ENCODE measurements around the gene FLACC1. TPM values are rescaled to one million over a fixed set of nuclear protein-coding genes. Genes with fewer than 3 reads are reported as not detected.

Gene FLACC1
- total and polyA plus RNA-seq, 7 experiments from 2014 or later = 3.1 to 9.5 (median 6.2) TPM

GRCh38 chr2:201360256-201360655 lies 3.1 kb upstream of the FLACC1 start:
- POLR2A ChIA-PET = interaction anchor here (1.1 kb wide), 2 partner anchors 101 to 112 kb away, joined by 3 to 4 read pairs; no protein-coding TSS in a partner anchor
- H3K27ac Mint-ChIP-seq = peak overlapping the region in 2 of 9 donors; percentile 5 to 67

GRCh38 chr2:201358684-201359083 lies 1.5 kb upstream of the FLACC1 start:
- peak overlapping the region in 1 of 9 donors; percentile 63 for H3K27ac Mint-ChIP-seq
- POLR2A ChIA-PET = no interaction called here
- ATAC-seq = no peak

More at GRCh38 chr2:201360256-201360655, 3.1 kb upstream of the FLACC1 start:
- Histone ChIP-seq H3K27ac (ENCODE audit: low read depth, low read length) (no peak overlapping the region), H3K36me3 (ENCODE audit: control insufficient read depth in 2 of 3, insufficient read depth in 3 of 3, low read length in 3 of 3) (no peaks in the 10 kb centered on the region), H3K9me3 (ENCODE audit: control insufficient read depth in 2 of 3, low read length in 3 of 3) (no peaks in the 10 kb centered on the region), H3K4me3 (ENCODE audit: low read length) (no peak overlapping the region), H3K27me3 (ENCODE audit: control insufficient read depth in 2 of 2, insufficient read depth in 2 of 2, low read length in 2 of 2) (no peaks in the 10 kb centered on the region), H3K4me1 (ENCODE audit: control insufficient read depth in 2 of 2, insufficient read depth in 2 of 2, low read length in 2 of 2) (peaks cover 0 to 24% of the 10 kb centered on the region in 2 donors)
- H3K4me3 Mint-ChIP-seq = no peak overlapping the region
- H3K36me3 Mint-ChIP-seq = peaks cover 11 to 47% (median 26%) of the 10 kb centered on the region in 5 donors
- ATAC-seq (no peak), DNase-seq (no peak)
- no peaks in the 10 kb centered on the region for H3K27me3 Mint-ChIP-seq
- peaks cover 0 to 8% (median 0%) of the 10 kb centered on the region in 11 donors for H3K9me3 Mint-ChIP-seq
- intact Hi-C loops (cut with micrococcal nuclease) = loop anchor here (5.0 kb wide), 2 partner anchors 282 to 648 kb away; partner anchors contain the start of gene TMEM237 (in 1 of the 2)
- CTCF ChIA-PET = interaction anchor here (0.7 kb wide), 2 partner anchors 16 to 18 kb away, joined by 3 to 6 read pairs; no protein-coding TSS in a partner anchor
- peaks cover 11 to 50% (median 38%) of the 10 kb centered on the region in 7 donors for H3K4me1 Mint-ChIP-seq

GRCh38 chr2:201353116-201353515 lies 4.0 kb downstream of the FLACC1 start:
- H3K9me3 ChIP-seq (ENCODE audit: control insufficient read depth in 2 of 3, low read length in 3 of 3) = no peaks in the 10 kb centered on the region
- DNase-seq (no peak), ATAC-seq (no peak)
- ChIA-PET POLR2A (no interaction called here), CTCF (no interaction called here)
- H3K27ac ChIP-seq (ENCODE audit: low read depth, low read length) = no peak overlapping the region
- no peak overlapping the region for H3K4me3 ChIP-seq (ENCODE audit: low read length)
- Mint-ChIP-seq H3K4me3 (no peak overlapping the region), H3K9me3 (peaks cover 0 to 4% (median 0%) of the 10 kb centered on the region in 11 donors), H3K27me3 (no peaks in the 10 kb centered on the region), H3K27ac (peak overlapping the region in 1 of 9 donors; percentile 1), H3K4me1 (no peaks in the 10 kb centered on the region), H3K36me3 (peaks cover 7 to 35% (median 14%) of the 10 kb centered on the region in 5 donors)
- peaks cover 0 to 9% (median 0%) of the 10 kb centered on the region in 3 experiments for H3K36me3 ChIP-seq (ENCODE audit: control insufficient read depth in 2 of 3, insufficient read depth in 3 of 3, low read length in 3 of 3)
- intact Hi-C loops (cut with micrococcal nuclease) = no loop called here
- no peaks in the 10 kb centered on the region for H3K27me3 ChIP-seq (ENCODE audit: control insufficient read depth in 2 of 2, insufficient read depth in 2 of 2, low read length in 2 of 2)
- H3K4me1 ChIP-seq (ENCODE audit: control insufficient read depth in 2 of 2, insufficient read depth in 2 of 2, low read length in 2 of 2) = no peaks in the 10 kb centered on the region

More at GRCh38 chr2:201358684-201359083, 1.5 kb upstream of the FLACC1 start:
- Histone ChIP-seq H3K4me1 (ENCODE audit: control insufficient read depth in 2 of 2, insufficient read depth in 2 of 2, low read length in 2 of 2) (peaks cover 0 to 21% of the 10 kb centered on the region in 2 donors), H3K27me3 (ENCODE audit: control insufficient read depth in 2 of 2, insufficient read depth in 2 of 2, low read length in 2 of 2) (no peaks in the 10 kb centered on the region), H3K4me3 (ENCODE audit: low read length) (no peak overlapping the region), H3K36me3 (ENCODE audit: control insufficient read depth in 2 of 3, insufficient read depth in 3 of 3, low read length in 3 of 3) (no peaks in the 10 kb centered on the region), H3K9me3 (ENCODE audit: control insufficient read depth in 2 of 3, low read length in 3 of 3) (no peaks in the 10 kb centered on the region), H3K27ac (ENCODE audit: low read depth, low read length) (no peak overlapping the region)
- H3K4me1 Mint-ChIP-seq = peaks cover 2 to 43% (median 30%) of the 10 kb centered on the region in 7 donors
- no peaks in the 10 kb centered on the region for H3K27me3 Mint-ChIP-seq
- H3K36me3 Mint-ChIP-seq = peaks cover 7 to 39% (median 16%) of the 10 kb centered on the region in 5 donors
- peaks cover 0 to 4% (median 0%) of the 10 kb centered on the region in 11 donors for H3K9me3 Mint-ChIP-seq
- intact Hi-C loops (cut with micrococcal nuclease) = no loop called here
- CTCF ChIA-PET = no interaction called here
- DNase-seq = peak in 1 of 9 donors; percentile 35
- no peak overlapping the region for H3K4me3 Mint-ChIP-seq

GRCh38 chr2:201350879-201351278 lies 6.3 kb downstream of the FLACC1 start:
- H3K9me3 Mint-ChIP-seq = peaks cover 0 to 4% (median 0%) of the 10 kb centered on the region in 11 donors
- Histone ChIP-seq H3K9me3 (ENCODE audit: control insufficient read depth in 2 of 3, low read length in 3 of 3) (no peaks in the 10 kb centered on the region), H3K36me3 (ENCODE audit: control insufficient read depth in 2 of 3, insufficient read depth in 3 of 3, low read length in 3 of 3) (peaks cover 0 to 9% (median 0%) of the 10 kb centered on the region in 3 experiments), H3K4me3 (ENCODE audit: low read length) (no peak overlapping the region), H3K4me1 (ENCODE audit: control insufficient read depth in 2 of 2, insufficient read depth in 2 of 2, low read length in 2 of 2) (no peaks in the 10 kb centered on the region), H3K27ac (ENCODE audit: low read depth, low read length) (no peak overlapping the region), H3K27me3 (ENCODE audit: control insufficient read depth in 2 of 2, insufficient read depth in 2 of 2, low read length in 2 of 2) (no peaks in the 10 kb centered on the region)
- no peak for DNase-seq
- peaks cover 7 to 47% (median 20%) of the 10 kb centered on the region in 5 donors for H3K36me3 Mint-ChIP-seq
- H3K27me3 Mint-ChIP-seq = no peaks in the 10 kb centered on the region
- ChIA-PET CTCF (no interaction called here), POLR2A (interaction anchor here (0.5 kb wide), 1 partner anchor 39 kb away, joined by 3 read pairs; no protein-coding TSS in a partner anchor)
- intact Hi-C loops (cut with micrococcal nuclease) = no loop called here
- H3K4me3 Mint-ChIP-seq = no peak overlapping the region
- ATAC-seq = no peak
- H3K27ac Mint-ChIP-seq = no peak overlapping the region
- peaks cover 0 to 1% (median 0%) of the 10 kb centered on the region in 7 donors for H3K4me1 Mint-ChIP-seq

GRCh38 chr2:201349601-201350000 lies 7.5 kb downstream of the FLACC1 start:
- no peak for ATAC-seq
- peaks cover 0 to 2% (median 0%) of the 10 kb centered on the region in 7 donors for H3K4me1 Mint-ChIP-seq
- DNase-seq = no peak
- H3K27me3 ChIP-seq (ENCODE audit: control insufficient read depth in 2 of 2, insufficient read depth in 2 of 2, low read length in 2 of 2) = no peaks in the 10 kb centered on the region
- no peak overlapping the region for H3K4me3 Mint-ChIP-seq
- no peak overlapping the region for H3K27ac ChIP-seq (ENCODE audit: low read depth, low read length)
- ChIA-PET CTCF (no interaction called here), POLR2A (no interaction called here)
- no peak overlapping the region for H3K4me3 ChIP-seq (ENCODE audit: low read length)
- intact Hi-C loops (cut with micrococcal nuclease) = no loop called here
- H3K27ac Mint-ChIP-seq = peak overlapping the region in 1 of 9 donors; percentile 34
- peaks cover 0 to 4% (median 0%) of the 10 kb centered on the region in 11 donors for H3K9me3 Mint-ChIP-seq
- no peaks in the 10 kb centered on the region for H3K27me3 Mint-ChIP-seq
- no peaks in the 10 kb centered on the region for H3K4me1 ChIP-seq (ENCODE audit: control insufficient read depth in 2 of 2, insufficient read depth in 2 of 2, low read length in 2 of 2)
- H3K36me3 Mint-ChIP-seq = peaks cover 9 to 58% (median 29%) of the 10 kb centered on the region in 5 donors
- H3K9me3 ChIP-seq (ENCODE audit: control insufficient read depth in 2 of 3, low read length in 3 of 3) = no peaks in the 10 kb centered on the region
- H3K36me3 ChIP-seq (ENCODE audit: control insufficient read depth in 2 of 3, insufficient read depth in 3 of 3, low read length in 3 of 3) = peaks cover 0 to 9% (median 0%) of the 10 kb centered on the region in 3 experiments

- H3K27ac Mint-ChIP-seq = no peak overlapping the region
- peaks cover 13 to 61% (median 32%) of the 10 kb centered on the region in 5 donors for H3K36me3 Mint-ChIP-seq
- no peaks in the 10 kb centered on the region for H3K9me3 ChIP-seq (ENCODE audit: control insufficient read depth in 2 of 3, low read length in 3 of 3)
- no peak overlapping the region for H3K27ac ChIP-seq (ENCODE audit: low read depth, low read length)
- no peaks in the 10 kb centered on the region for H3K27me3 ChIP-seq (ENCODE audit: control insufficient read depth in 2 of 2, insufficient read depth in 2 of 2, low read length in 2 of 2)
- DNase-seq = no peak
- no peak overlapping the region for H3K4me3 ChIP-seq (ENCODE audit: low read length)
- CTCF ChIA-PET = no interaction called here
- H3K4me1 ChIP-seq (ENCODE audit: control insufficient read depth in 2 of 2, insufficient read depth in 2 of 2, low read length in 2 of 2) = no peaks in the 10 kb centered on the region
- H3K36me3 ChIP-seq (ENCODE audit: control insufficient read depth in 2 of 3, insufficient read depth in 3 of 3, low read length in 3 of 3) = peaks cover 0 to 9% (median 0%) of the 10 kb centered on the region in 3 experiments
- no peak for ATAC-seq
- H3K27me3 Mint-ChIP-seq = no peaks in the 10 kb centered on the region
- intact Hi-C loops (cut with micrococcal nuclease) = no loop called here
- peaks cover 0 to 4% (median 0%) of the 10 kb centered on the region in 7 donors for H3K4me1 Mint-ChIP-seq
- H3K4me3 Mint-ChIP-seq = no peak overlapping the region
- H3K9me3 Mint-ChIP-seq = no peaks in the 10 kb centered on the region
- POLR2A ChIA-PET = no interaction called here
Observed at GRCh38 chr2:201348758-201349157, 8.4 kb downstream of the FLACC1 start.

GRCh38 chr2:201347138-201347537 lies 10.0 kb downstream of the FLACC1 start:
- ChIA-PET POLR2A (no interaction called here), CTCF (no interaction called here)
- no peaks in the 10 kb centered on the region for H3K4me1 ChIP-seq (ENCODE audit: control insufficient read depth in 2 of 2, insufficient read depth in 2 of 2, low read length in 2 of 2)
- H3K27me3 Mint-ChIP-seq = no peaks in the 10 kb centered on the region
- peaks cover 18 to 76% (median 47%) of the 10 kb centered on the region in 5 donors for H3K36me3 Mint-ChIP-seq
- no peak overlapping the region for H3K27ac Mint-ChIP-seq
- peaks cover 0 to 3% (median 0%) of the 10 kb centered on the region in 11 donors for H3K9me3 Mint-ChIP-seq
- no peak for DNase-seq
- H3K27me3 ChIP-seq (ENCODE audit: control insufficient read depth in 2 of 2, insufficient read depth in 2 of 2, low read length in 2 of 2) = no peaks in the 10 kb centered on the region
- H3K27ac ChIP-seq (ENCODE audit: low read depth, low read length) = no peak overlapping the region
- no peak overlapping the region for H3K4me3 ChIP-seq (ENCODE audit: low read length)
- no peaks in the 10 kb centered on the region for H3K9me3 ChIP-seq (ENCODE audit: control insufficient read depth in 2 of 3, low read length in 3 of 3)
- ATAC-seq = no peak
- peaks cover 0 to 9% (median 0%) of the 10 kb centered on the region in 3 experiments for H3K36me3 ChIP-seq (ENCODE audit: control insufficient read depth in 2 of 3, insufficient read depth in 3 of 3, low read length in 3 of 3)
- intact Hi-C loops (cut with micrococcal nuclease) = no loop called here
- H3K4me3 Mint-ChIP-seq = no peak overlapping the region
- peaks cover 0 to 4% (median 0%) of the 10 kb centered on the region in 7 donors for H3K4me1 Mint-ChIP-seq
